ENCODE data around the gene TMEM184B.

The TMEM184B gene

DNA sequence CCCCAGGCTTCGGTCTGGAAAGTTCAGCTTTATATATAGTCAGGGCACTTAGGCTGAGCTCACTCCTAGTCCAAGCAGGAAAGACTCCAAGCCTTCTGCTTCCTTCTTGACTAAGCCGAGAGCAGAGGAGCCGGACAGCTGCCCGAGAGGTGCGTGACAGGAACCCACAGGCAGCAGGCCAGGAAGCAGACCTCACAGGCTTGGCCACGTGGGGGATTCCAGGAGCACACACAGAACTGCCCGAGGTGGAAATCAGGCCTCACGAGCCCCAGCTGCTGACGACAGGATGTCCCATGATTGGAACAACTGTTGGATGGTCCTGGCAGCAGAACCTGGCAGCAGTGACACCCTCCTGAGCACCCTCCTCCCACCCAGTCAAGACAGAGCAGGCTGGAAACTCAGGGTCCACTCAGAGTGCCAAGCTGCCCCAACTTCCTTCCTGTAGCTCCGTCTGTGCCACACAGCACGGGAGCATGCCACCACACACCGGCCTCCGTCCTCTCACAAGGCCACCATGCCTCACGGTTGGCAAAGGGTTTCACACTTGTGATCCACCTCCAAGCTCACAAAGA, 96.6 kb downstream of the TMEM184B start:
- no peak for DNase-seq

DNA sequence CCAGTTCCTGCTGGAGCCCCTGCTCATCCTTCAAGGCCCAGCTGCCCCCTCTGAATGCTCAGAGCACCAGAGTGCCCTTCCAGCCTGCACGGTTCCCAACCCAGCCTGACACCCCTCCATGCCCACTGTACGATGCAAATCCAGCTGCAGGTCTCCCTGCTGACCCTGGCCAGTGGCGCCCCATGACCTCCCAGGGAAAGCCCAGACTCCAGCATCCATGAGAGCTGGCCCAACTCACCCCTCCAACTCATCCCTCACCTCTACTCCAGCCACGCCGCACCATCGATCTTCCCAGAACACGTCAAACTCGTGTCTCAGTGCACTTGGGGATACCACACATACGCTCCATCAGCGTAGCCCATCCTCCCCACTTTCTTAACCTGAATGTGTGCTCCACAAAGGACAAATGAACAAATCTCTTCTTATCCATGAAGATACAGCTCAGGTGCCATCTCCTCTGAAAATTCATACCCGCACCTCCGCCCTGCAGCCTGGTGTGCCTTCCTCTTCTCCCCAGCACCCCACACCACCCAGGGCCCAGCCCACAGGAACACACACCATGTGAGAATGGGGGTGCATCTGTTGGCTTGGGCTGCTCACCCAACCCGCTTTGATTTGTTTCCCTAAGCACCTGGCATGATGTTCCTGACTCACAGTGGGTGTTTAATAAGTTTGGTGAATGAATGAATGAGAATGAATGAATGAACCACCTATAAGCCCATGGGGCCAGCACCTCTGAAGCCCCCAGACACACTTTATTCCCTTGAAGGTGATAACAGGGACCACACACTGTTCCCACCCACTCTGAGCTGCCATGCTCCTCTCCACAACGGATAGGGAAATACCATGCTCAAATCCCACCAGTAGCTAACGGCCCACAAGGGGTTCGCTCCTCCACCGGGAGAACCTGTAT, 97.3 kb downstream of the TMEM184B start:
- no peak for DNase-seq

DNA sequence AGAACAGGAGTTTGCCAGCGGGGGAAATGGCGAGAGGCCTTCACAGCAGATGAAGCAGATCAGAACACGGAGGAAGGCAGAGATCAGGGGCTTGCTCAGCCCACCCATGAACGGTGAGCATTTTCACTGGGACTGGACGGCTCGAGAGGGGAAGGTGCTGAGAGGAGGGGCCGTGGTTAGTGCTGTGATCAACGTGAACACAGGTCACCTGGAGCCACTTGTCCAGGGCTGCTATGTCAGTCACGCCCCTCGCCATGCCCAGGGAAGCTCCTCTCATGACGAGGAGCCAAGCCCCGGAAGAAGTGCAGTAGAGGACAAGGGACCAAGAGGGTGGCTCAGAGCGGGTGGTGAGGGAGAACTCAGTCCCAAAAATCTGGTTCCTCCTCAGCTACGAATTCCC, 98.2 kb downstream of the TMEM184B start:
- DNase-seq, result no peak

DNA sequence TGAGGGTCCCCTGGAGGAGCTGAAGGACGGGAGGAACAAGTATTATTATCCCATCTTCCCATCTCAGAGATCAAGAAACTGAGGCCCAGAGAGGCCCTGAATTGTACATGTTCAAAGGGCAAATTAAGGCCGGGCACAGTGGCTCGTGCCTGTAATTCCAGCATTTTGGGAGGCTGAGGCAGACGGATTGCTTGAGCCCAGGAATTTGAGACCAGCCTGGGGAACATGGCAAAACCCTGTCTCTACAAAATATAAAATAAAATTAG, 99.2 kb downstream of the TMEM184B start:
- DNase-seq, result no peak

DNA sequence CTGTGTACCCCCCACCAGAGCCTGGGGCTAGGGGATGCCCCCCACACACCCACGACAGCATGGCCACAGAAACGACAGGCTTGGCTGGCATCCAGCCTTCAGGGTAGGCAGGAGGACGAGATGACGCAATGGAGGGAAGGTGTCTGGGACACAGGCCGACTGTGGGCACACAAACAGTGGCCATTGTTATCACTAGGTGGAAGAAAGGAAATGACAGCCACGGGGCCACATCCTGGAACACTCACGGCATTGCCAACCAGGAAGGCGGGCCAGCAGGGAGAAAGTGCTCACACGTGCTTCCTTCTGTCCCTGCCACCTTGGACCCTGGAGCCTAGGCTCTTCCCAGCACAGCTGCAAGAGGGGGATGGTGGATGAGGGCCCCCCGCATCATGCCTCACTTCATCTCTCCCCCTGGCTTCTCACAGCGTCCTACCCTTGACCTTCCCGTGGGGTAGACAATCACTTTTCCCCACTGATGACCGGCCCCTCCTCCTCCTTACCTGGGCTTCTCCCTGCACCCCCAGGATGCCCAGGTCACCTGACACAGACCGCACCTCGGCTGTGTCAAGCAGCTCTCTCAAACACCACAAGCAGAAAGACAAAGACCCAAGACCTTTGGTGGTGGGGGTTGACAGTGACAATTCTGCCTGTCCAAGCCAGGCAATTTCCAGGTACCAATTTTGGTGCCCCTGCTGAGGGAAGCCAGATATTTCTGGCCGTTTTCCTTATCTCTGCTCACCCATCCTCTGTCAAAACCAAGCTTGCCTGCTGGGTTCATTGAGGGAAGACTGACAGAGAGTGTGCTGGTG, 99.8 kb downstream of the TMEM184B start:
- no peak for DNase-seq

DNA sequence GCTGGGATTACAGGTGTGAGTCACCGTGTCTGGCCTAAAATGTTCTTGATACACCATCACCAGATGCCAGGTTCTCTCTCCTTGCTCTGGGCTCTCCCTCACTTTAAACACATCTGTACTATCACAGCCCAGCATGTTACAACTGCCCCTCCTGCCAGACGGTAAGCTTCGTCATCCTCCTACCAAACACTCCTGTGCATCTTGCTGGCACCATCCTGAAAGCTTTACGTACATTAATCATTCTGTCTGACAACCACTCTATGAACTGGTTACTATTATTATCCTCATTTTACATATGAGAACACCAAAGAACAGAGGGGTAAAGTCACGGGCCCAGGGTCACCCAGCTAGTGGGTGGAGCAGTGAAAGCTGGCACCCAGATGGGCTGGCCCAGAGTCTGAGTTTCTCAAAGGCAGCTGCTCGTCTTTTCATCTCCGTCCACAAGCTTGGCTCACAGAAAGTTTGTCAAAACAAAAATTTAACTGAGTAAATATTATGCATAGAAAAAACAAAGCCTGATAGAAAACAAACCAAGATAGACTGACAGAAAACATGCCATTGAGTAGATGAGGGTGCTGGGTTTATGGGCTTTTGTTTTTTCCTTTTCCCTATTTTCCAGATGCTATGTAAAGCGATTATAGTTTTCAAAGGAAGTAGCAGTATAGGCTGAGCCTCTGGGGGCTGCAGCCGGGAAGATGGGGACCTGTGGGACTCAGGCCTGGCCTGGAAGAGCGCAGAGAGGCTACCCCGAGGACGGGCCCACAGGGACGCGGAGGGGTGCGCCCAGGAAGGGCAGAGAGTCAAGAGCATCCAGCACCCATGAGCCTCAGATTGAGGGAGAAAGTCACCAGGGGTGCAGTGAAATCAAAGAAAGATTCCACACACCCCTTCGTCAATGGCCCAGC, 100.6 kb downstream of the TMEM184B start:
- DNase-seq, result no peak

DNA sequence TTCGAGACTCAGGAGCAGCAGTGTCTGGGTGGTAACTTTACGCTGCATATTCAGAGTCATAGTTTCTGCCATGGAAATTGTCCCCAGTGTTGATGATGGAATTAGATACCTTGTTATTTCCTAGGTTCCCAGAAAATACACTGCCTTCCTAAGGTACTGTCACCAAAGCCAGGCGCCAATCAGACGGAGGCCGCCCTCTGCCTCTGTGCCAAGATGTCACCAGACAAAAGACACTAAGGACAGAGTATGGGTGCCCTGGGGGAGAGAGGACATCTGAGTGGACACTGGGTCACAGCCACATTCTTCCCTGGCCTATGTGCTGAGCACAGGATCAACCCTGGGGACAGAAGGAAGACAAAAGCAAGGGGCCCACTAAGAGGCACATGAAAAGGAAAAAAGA, 102.3 kb downstream of the TMEM184B start:
- DNase-seq, result no peak

Data from stimulated activated CD4-positive, alpha-beta T cell treated with anti-CD3 and anti-CD28 coated beads, Interleukin-2, amount 100 ng/mL, for 24 hours (primary cell).